Measurements from ENCODE around the gene SUPT4H1.
"Not testable (repeated sequence)": the region's sequence is repeated elsewhere in the genome, so short reads cannot be mapped to it uniquely, and the experiment has no call there.

The SUPT4H1 gene

GRCh38 chr17:58362368-58363014 lies 10.5 kb upstream of the SUPT4H1 start:
- DNase-seq: no peak

GRCh38 chr17:58360296-58361063 lies 8.5 kb upstream of the SUPT4H1 start:
- DNase-seq: no peak

GRCh38 chr17:58358408-58359172 lies 6.6 kb upstream of the SUPT4H1 start:
- DNase-seq: no peak

- no peak for DNase-seq
These were observed 5.6 kb upstream of the SUPT4H1 start for GRCh38 chr17:58357312-58358297.

GRCh38 chr17:58356231-58356630 lies 4.2 kb upstream of the SUPT4H1 start:
- no peak for DNase-seq

- DNase-seq: no peak
These were observed 2.7 kb upstream of the SUPT4H1 start for GRCh38 chr17:58354541-58355216.

GRCh38 chr17:58353389-58353825 lies 1.4 kb upstream of the SUPT4H1 start:
- no peak for DNase-seq

GRCh38 chr17:58352596-58353388 lies 791 bp upstream of the SUPT4H1 start:
- peak; percentile 19 for DNase-seq

- DNase-seq: no peak
These were observed 819 bp downstream of the SUPT4H1 start for GRCh38 chr17:58351182-58351581.

GRCh38 chr17:58348038-58348437 lies 4.0 kb downstream of the SUPT4H1 start:
- no peak for DNase-seq

GRCh38 chr17:58345500-58345899 lies 6.5 kb downstream of the SUPT4H1 start:
- no peak for DNase-seq

- peak; percentile 73 for DNase-seq
These were observed 7.2 kb downstream of the SUPT4H1 start for GRCh38 chr17:58344791-58345157.

- DNase-seq: peak; percentile 91
These were observed 7.8 kb downstream of the SUPT4H1 start for GRCh38 chr17:58344047-58344790.

GRCh38 chr17:58343131-58343530 lies 8.9 kb downstream of the SUPT4H1 start:
- DNase-seq: no peak

GRCh38 chr17:58341861-58342475 lies 10.0 kb downstream of the SUPT4H1 start:
- DNase-seq: no peak

GRCh38 chr17:58341136-58341860 lies 10.7 kb downstream of the SUPT4H1 start:
- DNase-seq: not testable (repeated sequence)

- DNase-seq: no peak
These were observed 11.6 kb downstream of the SUPT4H1 start for GRCh38 chr17:58340405-58340876.

GRCh38 chr17:58339755-58340404 lies 12.1 kb downstream of the SUPT4H1 start:
- DNase-seq: no peak
